Kidney (tissue), 14 donors: Measurements from ENCODE around the gene EPHA2. TPM values are rescaled to one million over a fixed set of nuclear protein-coding genes. Genes with fewer than 3 reads are reported as not detected.
A peak's percentile ranks its signal among the peaks of the same experiment; 100 is the strongest.

ENCODE experiments used
- DNase-seq, 5 donors: peaks; one replicate each; pipeline ENCODE4 v3.0.0-alpha.2; 2013 to 2020
- FAIRE-seq: peaks from 2 replicates; lab custom pipeline; 2012; peaks lifted over from hg19 to GRCh38; lab: Jason Lieb, UNC
- H3K27ac ChIP-seq, 2 donors: one replicate each; pipeline ENCODE4 v1.7.0; 2013; ENCODE audit warnings: low read depth in 2 of 2, low read length in 2 of 2, inconsistent platforms in 1 of 2
- H3K27me3 ChIP-seq: one replicate; pipeline ENCODE4 v1.7.1; 2013; ENCODE audit warnings: low read length, inconsistent platforms; ENCODE audit not compliant: control insufficient read depth, insufficient read depth
- H3K36me3 ChIP-seq, 3 donors: one replicate each; pipeline versions ENCODE4 v1.7.0 to v1.7.1; 2013; ENCODE audit warnings: low read length in 3 of 3, control low read depth in 1 of 3, inconsistent platforms in 1 of 3; ENCODE audit not compliant: insufficient read depth in 3 of 3, control insufficient read depth in 2 of 3
- H3K4me1 ChIP-seq, 3 donors: one replicate each; pipeline versions ENCODE4 v1.7.0 to v1.7.1; 2013; ENCODE audit warnings: low read length in 3 of 3, inconsistent platforms in 1 of 3, low read depth in 1 of 3; ENCODE audit not compliant: control insufficient read depth in 2 of 3, insufficient read depth in 2 of 3
- H3K4me3 ChIP-seq, 3 donors: one replicate each; pipeline versions ENCODE4 v1.7.0 to v1.8.1; 2013; ENCODE audit warnings: low read length in 3 of 3, control low read depth in 1 of 3, inconsistent platforms in 1 of 3
- H3K9ac ChIP-seq, 3 donors: one replicate each; pipeline versions ENCODE4 v1.7.0 to v1.7.1; 2013; ENCODE audit warnings: low read length in 3 of 3, control low read depth in 1 of 3, inconsistent platforms in 1 of 3
- H3K9me3 ChIP-seq, 3 donors: one replicate each; pipeline versions ENCODE4 v1.7.0 to v1.7.1; 2013; ENCODE audit warnings: low read length in 3 of 3, control low read depth in 1 of 3, inconsistent platforms in 1 of 3; ENCODE audit not compliant: control insufficient read depth in 2 of 3, insufficient read depth in 1 of 3
- CTCF ChIP-seq: IDR thresholded peaks from 3 replicates; pipeline ENCODE4 v1.5.1; 2012; ENCODE audit warnings: mild to moderate bottlenecking, moderate library complexity, borderline replicate concordance; ENCODE audit not compliant: insufficient read depth; ENCODE audit errors: extremely low read depth
- intact Hi-C: fragments of 100-400 bp; cut with DNase I; formaldehyde crosslinking; loops from one replicate; pipeline ENCODE4 v1.11.1; 2022
- polyA plus RNA-seq: library from polyadenylated mRNA; stranded (reverse); fragments of 350-450 nt; fragmentation: Illumina TruSeq; extraction: RNeasy Lipid Tissue Mini Kit (QIAGEN cat#74804); gene quantifications from one replicate; pipeline ENCODE4 v1.2.3, GENCODE V29; 2014; ENCODE audit warnings: low read depth, low replicate concordance; ENCODE audit not compliant: insufficient read depth
- total RNA-seq: library from RNA; stranded (reverse); fragmentation: NEBNext Ultra II Directional; extraction: Animal tissue kit (Norgen Biotek cat#: 25700); gene quantifications from one replicate; pipeline ENCODE4 v1.2.1, GENCODE V29; 2021
- donor health status: control.
- donor health status: control.
- donor health status: control.
- donor health status: control.
- donor health status: control.
- donor health status: DM: yes; HTN: yes; CAD: no.
- donor health status: Normal renal cell carcinoma (clear cell type).

Gene EPHA2
- total and polyA plus RNA-seq, 2 donors from 2014 or later: 5.5 to 34.2 TPM

- Histone ChIP-seq H3K4me1 (peaks cover 4 to 52% (median 47%) of the 10 kb centered on the region in 3 donors), H3K27me3 (no peaks in the 10 kb centered on the region), H3K9ac (peak overlapping the region in 1 of 3 donors; percentile 34), H3K36me3 (peaks cover 3 to 14% (median 10%) of the 10 kb centered on the region in 3 donors), H3K27ac (peak overlapping the region; percentile 79 to 87), H3K4me3 (no peak overlapping the region), H3K9me3 (no peaks in the 10 kb centered on the region)
- DNase-seq (peak in 1 of 5 donors; percentile 84), FAIRE-seq (no peak)
- intact Hi-C loops: no loop called here
- TF ChIP-seq CTCF: no peak
Measured at GRCh38 chr1:16143566-16144324, 12.1 kb downstream of the EPHA2 start.

- Histone ChIP-seq H3K9me3 (no peaks in the 10 kb centered on the region), H3K27ac (peak overlapping the region in 1 of 2 donors; percentile 25), H3K36me3 (peaks cover 3 to 9% (median 3%) of the 10 kb centered on the region in 3 donors), H3K27me3 (no peaks in the 10 kb centered on the region), H3K4me3 (no peak overlapping the region), H3K9ac (no peak overlapping the region), H3K4me1 (peaks cover 4 to 54% (median 47%) of the 10 kb centered on the region in 3 donors)
- no peak for TF ChIP-seq CTCF
- intact Hi-C loops: no loop called here
- no peak for DNase-seq
- no peak for FAIRE-seq
Measured at GRCh38 chr1:16143005-16143565, 12.8 kb downstream of the EPHA2 start.

- DNase-seq (no peak), FAIRE-seq (no peak)
- TF ChIP-seq CTCF: no peak
- Histone ChIP-seq H3K9ac (peak overlapping the region in 1 of 3 donors; percentile 40), H3K36me3 (peaks cover 2 to 7% (median 3%) of the 10 kb centered on the region in 3 donors), H3K4me3 (no peak overlapping the region), H3K9me3 (no peaks in the 10 kb centered on the region), H3K4me1 (peaks cover 4 to 53% (median 46%) of the 10 kb centered on the region in 3 donors), H3K27me3 (no peaks in the 10 kb centered on the region), H3K27ac (peak overlapping the region in 1 of 2 donors; percentile 59)
- intact Hi-C loops: no loop called here
Measured at GRCh38 chr1:16142383-16142995, 13.4 kb downstream of the EPHA2 start.
